NCI-H2171 treated with DMSO at 0.1 percent for 48 hours (cell line): Measurements from ENCODE around the gene CRACR2B.

Experiments
- DNase-seq: peaks from one replicate; lab custom pipeline; 2025; lab: John Stamatoyannopoulos, UW

CRACR2B gene

DNA sequence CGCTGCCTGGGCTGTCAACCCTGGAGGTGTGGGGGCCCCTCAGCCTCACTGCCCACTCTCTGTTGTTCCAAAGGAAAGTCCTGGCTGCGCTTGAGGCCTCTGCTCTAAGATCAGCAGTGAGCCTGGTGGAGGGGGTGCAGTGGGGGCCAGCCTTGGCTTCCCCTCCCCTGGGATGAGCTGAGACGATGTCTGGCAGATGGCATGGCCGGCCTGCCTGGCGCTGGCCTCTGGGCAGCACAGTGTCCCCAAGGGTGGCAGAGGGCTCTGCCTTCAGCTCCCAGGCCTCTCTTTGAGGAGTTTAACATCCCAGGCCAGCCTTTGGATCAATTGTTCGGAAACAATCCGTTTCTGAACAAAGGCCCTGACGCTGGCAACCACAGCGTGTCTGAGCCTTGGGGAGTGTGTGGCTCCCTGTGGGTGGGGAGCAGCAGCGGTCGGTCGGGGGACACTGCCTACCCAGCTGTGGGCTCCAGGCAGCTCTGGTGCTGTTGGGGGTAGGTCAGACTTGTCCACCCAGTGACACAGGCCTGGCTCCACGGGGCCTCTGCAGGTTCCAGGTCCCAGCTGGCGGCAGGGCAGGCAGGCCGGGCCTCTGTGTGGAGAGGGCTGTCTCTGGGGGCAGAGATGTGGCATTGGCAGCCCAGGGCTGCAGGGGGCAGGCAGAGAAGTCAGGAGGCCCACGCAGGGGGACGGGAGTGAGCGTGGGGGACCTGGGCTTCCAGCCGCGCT lies 27.0 kb downstream of the CRACR2B start:
- no peak for DNase-seq

DNA sequence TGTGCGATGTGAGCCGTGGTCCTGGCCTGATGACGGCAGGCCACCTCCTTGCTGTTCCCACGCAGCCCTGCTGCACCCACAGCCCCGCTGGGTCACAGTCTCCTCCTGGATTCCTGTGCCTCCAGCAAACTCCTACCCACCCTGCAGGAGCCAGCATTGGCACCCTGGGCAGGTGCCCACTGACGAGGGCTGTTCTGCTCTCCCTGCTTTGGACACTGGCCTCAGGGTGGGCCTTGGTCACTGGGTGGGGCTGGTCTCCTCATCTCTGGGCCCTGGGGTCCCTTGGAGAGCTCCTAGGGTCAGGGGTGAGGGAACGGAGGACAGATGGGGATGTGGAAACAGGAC lies 27.6 kb downstream of the CRACR2B start:
- no peak for DNase-seq

DNA sequence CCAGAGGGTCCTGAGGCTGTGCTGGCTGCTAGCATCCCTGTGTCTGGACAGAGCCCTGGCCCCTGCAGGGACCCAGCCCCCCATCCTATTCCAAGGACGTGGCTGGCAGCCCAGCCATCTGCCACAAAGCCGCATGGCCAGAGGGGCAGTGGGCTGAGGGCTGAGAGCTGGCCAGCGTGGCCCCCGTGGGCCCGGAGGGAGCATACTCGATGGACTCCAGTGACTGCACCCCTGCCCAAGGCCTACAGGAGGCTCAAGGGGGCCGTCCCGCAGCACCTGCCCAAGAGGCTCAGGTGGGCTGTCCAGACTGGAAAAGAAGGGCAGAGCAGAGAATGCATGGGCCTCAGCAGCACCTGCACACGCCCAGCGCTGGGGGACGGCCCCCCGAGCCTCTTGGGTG lies 28.1 kb downstream of the CRACR2B start:
- DNase-seq, result no peak

GRCh38 chr11:856397-856796 lies 28.7 kb downstream of the CRACR2B start:
- DNase-seq, result peak; percentile 58

- no peak for DNase-seq
These were observed 30.5 kb downstream of the CRACR2B start for GRCh38 chr11:858053-858761.

GRCh38 chr11:858762-859339 lies 31.1 kb downstream of the CRACR2B start:
- no peak for DNase-seq

DNA sequence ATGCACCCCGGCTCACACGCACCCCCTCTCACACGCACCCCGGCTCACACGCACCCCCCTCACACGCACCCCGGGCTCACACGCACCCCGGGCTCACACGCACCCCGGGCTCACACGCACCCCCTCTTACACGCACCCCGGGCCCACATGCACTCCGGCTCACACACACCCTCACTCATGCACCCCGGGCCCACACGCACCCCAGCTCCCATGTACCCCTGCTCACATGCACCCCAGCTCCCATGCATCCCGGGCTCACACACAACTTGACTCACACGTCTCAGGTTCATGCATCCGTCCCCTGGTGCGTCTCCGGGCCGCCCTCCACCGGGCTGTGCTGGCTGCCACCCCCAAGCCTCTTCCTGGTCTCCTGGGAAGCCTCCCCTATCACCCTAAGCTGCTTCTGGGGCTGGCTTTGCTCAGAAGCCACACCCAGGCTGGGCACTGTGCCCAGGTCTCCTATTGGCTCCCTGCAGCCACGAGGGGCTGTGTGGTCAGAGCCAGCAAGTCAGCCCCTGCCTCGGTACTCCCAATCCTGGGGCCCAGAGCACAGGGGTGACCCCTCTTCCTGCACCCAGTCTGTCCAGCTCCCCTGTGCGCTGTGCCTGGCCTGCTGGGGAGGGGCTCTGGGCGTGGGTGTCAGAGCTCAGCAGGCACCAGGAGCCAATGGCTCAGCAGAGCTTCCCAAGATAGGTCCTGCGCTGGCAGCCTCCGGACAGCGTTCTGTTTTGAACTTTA lies 31.8 kb downstream of the CRACR2B start:
- DNase-seq, result peak; percentile 80

- no peak for DNase-seq
These were observed 32.8 kb downstream of the CRACR2B start for GRCh38 chr11:860234-861104.

DNA sequence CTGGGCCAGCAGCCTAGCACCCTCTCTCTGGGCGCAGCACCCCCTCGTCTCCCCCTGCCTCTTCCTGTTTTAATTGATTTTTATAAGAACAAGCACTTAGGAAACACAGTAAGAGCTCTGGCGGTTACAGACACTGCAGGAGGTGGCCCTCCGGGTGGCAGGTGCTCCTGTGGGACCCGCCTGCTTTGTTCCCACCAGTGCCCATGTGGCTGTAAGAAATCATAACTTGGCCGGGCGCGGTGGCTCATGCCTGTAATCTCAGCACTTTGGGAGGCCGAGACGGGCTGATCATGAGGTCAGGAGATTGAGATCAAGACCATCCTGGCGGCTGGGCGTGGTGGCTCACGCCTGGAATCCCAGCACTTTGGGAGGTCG lies 33.4 kb downstream of the CRACR2B start:
- no peak for DNase-seq

- peak; percentile 31 for DNase-seq
These were observed 34.5 kb downstream of the CRACR2B start for GRCh38 chr11:862081-862661.

DNA sequence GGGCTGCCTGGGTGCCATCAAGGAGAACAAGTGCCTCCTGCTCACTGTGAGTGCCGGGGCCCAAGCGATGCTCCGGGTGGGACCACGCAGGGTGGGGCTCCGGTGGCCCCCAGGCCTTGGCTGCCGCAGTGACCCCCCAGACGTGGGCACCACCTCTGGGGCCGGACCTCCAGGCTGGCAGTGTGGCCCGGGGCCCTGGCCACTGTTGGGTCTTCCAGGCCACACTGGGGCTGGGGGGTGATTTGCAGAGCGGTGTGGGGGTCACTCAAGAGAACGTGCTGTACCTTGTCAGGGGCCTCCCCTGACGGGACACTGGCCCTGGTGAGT lies 34.9 kb downstream of the CRACR2B start:
- no peak for DNase-seq

DNA sequence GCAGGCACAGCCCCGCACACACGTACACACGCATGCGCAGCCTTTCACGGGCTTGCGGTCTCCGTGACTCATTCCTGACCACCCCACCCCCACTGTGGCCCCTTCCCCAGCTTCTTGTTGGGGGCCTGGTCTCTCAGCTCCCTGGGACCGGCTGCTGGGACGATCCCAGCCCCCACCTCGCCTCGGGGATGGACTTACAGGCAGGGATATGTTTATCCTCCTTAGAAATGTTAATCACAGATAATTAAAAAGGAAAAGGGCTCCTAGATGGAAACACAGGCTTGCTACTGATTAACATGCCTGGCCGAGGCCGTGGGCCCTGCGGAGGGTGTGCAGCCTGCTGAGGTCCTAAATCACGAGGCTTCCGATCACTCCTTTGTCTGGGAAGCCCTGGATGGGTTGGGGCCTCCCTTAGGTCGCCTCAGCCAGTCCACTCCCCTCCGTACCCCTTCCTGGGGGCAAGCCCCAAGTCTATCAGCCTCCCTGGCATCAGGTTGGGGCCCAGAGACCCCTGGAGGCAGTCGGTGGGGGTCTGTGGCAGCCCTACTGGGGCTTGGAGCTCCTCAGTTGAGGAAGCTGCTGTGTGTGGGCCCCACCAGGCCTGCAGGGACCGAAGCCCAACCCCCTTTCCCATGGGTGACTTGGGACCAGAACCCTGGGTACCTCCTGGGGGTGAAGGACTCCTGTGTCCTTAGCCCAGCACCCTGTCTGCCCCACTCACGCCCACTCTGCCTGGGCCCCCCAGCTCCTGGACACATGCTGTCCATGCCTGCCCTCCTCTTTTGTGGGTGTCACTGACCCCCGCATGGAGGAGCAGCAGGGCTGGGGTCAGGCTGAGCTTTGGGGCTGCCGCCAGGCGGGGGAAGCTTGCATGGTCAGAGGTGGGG lies 35.5 kb downstream of the CRACR2B start:
- DNase-seq, result no peak

- no peak for DNase-seq
These were observed 36.5 kb downstream of the CRACR2B start for GRCh38 chr11:863910-864827.

GRCh38 chr11:864898-865297 lies 37.2 kb downstream of the CRACR2B start:
- no peak for DNase-seq

DNA sequence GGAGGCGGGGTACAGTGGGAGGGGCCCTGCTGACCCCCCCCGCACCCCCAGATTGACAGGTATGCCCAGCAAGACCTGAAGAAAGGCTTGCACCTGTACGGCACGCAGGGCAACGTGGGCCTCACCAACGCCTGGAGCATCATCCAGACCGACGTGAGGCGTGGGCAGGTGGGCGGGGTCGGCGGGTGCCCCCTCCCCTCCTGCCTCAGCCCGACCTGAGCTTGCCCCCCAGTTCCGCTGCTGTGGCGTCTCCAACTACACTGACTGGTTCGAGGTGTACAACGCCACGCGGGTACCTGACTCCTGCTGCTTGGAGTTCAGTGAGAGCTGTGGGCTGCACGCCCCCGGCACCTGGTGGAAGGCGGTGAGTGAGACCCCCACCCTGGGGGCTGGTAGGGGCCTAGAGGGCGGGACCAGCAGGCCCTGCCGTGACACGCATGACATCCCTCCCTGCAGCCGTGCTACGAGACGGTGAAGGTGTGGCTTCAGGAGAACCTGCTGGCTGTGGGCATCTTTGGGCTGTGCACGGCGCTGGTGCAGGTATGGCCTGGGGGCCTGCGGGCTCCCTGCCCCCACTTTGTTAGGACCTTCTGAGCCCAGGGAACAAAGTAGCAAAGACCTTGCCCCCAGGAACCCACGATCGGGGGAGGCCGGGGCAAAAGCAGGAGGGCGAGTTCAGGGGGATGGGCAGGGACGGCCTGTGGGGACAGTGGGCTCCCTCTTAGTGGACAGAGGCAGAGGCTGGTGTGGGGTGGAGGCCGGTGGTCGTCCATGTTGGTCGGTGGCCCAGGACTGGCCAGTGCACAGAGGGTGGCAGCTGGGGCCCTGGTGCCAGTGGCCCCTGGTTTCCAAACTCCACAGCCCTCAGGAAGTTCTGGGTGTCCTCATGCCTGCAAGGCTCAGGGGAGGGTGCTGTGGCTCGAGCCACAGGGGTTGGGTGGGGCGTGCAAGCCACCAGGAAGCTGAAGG lies 38.0 kb downstream of the CRACR2B start:
- DNase-seq, result no peak

GRCh38 chr11:866481-866880 lies 38.8 kb downstream of the CRACR2B start:
- DNase-seq, result no peak

GRCh38 chr11:867856-868358 lies 40.2 kb downstream of the CRACR2B start:
- no peak for DNase-seq

GRCh38 chr11:868394-868793 lies 40.7 kb downstream of the CRACR2B start:
- DNase-seq, result no peak
